Duodenal mucosa (tissue), 2 donors: ENCODE data around the gene SLC47A1.

ENCODE experiments used
- H3K27ac ChIP-seq: one replicate; pipeline ENCODE4 v1.7.0; 2013; ENCODE audit warnings: low read depth, low read length
- H3K27me3 ChIP-seq, 2 donors: one replicate each; pipeline ENCODE4 v1.7.0; 2013; ENCODE audit warnings: low read length in 2 of 2, control low read depth in 1 of 2; ENCODE audit not compliant: insufficient read depth in 2 of 2, control insufficient read depth in 1 of 2
- H3K36me3 ChIP-seq, 2 donors: one replicate each; pipeline ENCODE4 v1.7.0; 2013; ENCODE audit warnings: low read length in 2 of 2, control low read depth in 1 of 2; ENCODE audit not compliant: insufficient read depth in 2 of 2, control insufficient read depth in 1 of 2
- H3K4me1 ChIP-seq, 2 donors: one replicate each; pipeline ENCODE4 v1.7.0; 2013; ENCODE audit warnings: low read length in 2 of 2, control low read depth in 1 of 2; ENCODE audit not compliant: insufficient read depth in 2 of 2, control insufficient read depth in 1 of 2
- H3K4me3 ChIP-seq, 2 donors: one replicate each; pipeline ENCODE4 v1.7.0; 2013; ENCODE audit warnings: low read length in 2 of 2, low read depth in 1 of 2
- H3K9ac ChIP-seq, 2 donors: one replicate each; pipeline ENCODE4 v1.7.0; 2013; ENCODE audit warnings: low read length in 2 of 2, low read depth in 1 of 2
- H3K9me3 ChIP-seq, 2 donors: one replicate each; pipeline ENCODE4 v1.7.0; 2013; ENCODE audit warnings: low read length in 2 of 2, control low read depth in 1 of 2; ENCODE audit not compliant: control insufficient read depth in 1 of 2

The SLC47A1 gene, protein sequence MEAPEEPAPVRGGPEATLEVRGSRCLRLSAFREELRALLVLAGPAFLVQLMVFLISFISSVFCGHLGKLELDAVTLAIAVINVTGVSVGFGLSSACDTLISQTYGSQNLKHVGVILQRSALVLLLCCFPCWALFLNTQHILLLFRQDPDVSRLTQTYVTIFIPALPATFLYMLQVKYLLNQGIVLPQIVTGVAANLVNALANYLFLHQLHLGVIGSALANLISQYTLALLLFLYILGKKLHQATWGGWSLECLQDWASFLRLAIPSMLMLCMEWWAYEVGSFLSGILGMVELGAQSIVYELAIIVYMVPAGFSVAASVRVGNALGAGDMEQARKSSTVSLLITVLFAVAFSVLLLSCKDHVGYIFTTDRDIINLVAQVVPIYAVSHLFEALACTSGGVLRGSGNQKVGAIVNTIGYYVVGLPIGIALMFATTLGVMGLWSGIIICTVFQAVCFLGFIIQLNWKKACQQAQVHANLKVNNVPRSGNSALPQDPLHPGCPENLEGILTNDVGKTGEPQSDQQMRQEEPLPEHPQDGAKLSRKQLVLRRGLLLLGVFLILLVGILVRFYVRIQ

DNA sequence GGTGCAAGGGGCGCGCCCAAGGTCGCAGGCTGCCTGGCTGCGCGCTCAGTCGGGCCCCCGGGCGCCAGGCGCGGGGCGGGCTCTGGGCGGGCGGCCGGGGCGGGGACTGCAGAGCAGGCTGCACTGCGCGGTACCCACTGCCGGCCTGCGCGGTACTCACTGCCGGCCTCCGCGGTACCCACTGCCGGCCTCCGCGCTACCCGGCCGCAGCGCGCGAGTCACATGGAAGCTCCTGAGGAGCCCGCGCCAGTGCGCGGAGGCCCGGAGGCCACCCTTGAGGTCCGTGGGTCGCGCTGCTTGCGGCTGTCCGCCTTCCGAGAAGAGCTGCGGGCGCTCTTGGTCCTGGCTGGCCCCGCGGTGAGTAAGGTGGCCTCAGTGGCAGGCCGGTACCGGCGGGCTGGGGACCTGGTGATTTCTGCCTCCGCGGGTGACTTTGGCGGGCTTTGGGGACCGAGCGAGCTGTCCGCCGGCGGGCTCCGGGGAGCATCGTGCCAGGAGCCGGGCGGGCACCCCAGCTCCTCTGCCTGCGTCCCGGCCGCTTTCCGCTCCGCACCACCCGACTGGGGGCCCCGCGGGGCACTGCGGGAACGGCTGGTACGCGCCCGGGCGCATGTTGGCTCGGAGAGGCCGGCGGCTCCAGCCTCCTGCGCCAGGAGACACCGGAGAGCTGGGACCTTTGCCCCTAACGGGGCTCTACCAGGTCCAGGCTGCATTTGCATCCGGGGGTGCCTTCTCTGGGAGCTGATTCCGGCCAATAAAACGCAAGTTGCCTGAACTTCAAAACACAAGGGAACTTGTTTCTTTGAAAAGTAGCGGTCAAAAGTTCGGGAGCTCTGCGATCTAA lies at the start of gene SLC47A1:
TSS of gene SLC47A1 (plus strand) at position 137 of the 844 bp plus-strand sequence. CDS start at position 223, 86 bp downstream.
- Histone ChIP-seq H3K9me3 (no peaks in the 10 kb centered on the region), H3K27ac (peak within 1 kb of the TSS; percentile 56), H3K36me3 (no peaks in the 10 kb centered on the region), H3K9ac (no peak within 1 kb of the TSS), H3K27me3 (peaks cover 15 to 27% of the 10 kb centered on the region in 2 donors), H3K4me3 (peak within 1 kb of the TSS; percentile 50 to 59), H3K4me1 (peaks cover 6 to 16% of the 10 kb centered on the region in 2 donors)

DNA sequence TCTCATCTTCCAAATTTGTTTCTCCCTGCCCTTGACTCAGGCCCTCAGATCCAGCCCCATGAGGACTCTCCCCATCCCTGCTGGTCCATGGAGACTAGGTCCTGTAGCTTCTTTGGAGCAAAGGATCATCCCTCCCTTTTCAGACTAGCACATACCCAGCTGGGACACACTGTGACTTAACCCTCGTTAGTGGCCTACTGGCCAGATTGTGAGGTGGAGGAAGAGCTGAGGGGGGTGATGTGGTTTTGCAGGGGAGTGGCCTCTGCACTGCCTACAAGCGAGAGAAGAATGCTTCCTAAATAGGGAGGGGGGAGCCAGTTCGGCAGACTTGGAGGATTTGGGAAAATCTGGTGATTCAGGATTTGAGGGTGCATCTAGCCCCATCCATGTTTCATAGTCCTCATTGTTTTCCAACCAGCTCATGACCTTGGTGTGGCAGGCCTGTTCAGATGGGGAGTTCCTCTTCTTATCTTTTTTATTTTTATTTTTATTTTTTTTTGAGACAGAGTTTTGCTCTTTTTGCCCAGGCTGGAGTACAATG lies 47.8 kb upstream of the SLC47A1 start:
- Histone ChIP-seq H3K9me3 (no peaks in the 10 kb centered on the region), H3K27ac (no peak overlapping the region), H3K9ac (no peak overlapping the region), H3K36me3 (no peaks in the 10 kb centered on the region), H3K27me3 (no peaks in the 10 kb centered on the region), H3K4me3 (no peak overlapping the region), H3K4me1 (peaks cover 0 to 7% of the 10 kb centered on the region in 2 donors)

DNA sequence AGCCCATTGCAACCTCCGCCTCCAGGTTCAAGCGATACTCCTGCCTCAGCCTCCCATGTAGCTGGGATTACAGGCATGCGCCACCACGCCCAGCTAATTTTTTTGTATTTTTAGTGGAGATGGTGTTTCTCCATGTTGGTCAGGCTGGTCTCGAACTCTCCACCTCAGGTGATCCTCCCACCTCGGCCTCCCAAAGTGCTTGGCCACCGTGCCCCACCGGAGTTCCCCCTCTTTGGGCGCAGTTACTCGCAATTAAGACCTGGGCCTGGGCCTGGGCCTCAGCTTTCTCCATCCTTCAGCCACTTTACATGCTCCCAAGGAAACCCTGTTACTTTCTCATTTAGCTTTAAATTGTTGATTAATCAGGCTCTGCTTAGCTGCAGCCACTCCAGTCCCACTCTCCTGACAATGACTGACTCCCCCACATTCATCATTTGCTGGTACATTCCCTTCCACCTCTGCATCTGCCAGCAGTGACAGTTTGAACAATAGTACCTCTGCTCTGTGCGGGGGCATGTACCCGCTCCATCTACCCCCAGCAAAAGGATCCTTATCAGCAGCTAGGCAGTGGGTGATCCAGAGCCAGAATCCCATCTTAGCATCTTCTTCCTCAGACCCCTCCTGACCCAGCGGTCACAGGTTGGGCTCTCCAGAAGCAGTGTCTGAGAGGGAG lies 47.2 kb upstream of the SLC47A1 start:
- H3K36me3 ChIP-seq: no peaks in the 10 kb centered on the region
- peaks cover 0 to 7% of the 10 kb centered on the region in 2 donors for H3K4me1 ChIP-seq
- no peak overlapping the region for H3K4me3 ChIP-seq
- no peaks in the 10 kb centered on the region for H3K9me3 ChIP-seq
- H3K9ac ChIP-seq: no peak overlapping the region
- no peaks in the 10 kb centered on the region for H3K27me3 ChIP-seq
- H3K27ac ChIP-seq: no peak overlapping the region

DNA sequence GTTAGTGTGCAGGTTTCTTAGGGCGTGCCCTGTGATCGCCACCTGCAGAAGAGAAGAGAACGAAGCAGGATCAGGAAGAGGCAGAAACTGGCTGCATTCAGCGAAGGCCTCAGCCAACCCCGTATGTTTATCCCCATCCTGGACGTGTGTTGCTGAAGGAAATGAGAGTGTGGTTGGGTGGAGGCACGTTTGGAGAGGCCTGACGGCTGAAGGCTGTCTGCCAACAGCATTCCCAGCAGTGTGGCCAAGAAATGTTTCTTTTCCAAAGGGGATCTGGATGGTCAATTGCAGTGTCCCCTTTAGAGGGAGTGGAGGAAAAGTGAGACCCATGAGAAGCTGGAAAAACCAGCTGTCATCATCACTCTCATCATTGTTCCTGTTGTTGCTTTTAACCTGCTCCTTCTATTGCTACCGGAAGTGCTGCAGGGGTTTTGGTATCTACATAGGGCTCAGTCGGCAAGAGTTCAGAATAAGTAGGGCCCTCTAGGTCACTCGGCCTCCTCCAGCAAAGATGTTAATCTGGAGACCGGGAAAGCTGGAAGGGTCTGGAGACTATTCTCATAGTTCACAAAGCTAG lies 46.5 kb upstream of the SLC47A1 start:
- Histone ChIP-seq H3K9ac (no peak overlapping the region), H3K4me3 (no peak overlapping the region), H3K36me3 (no peaks in the 10 kb centered on the region), H3K4me1 (peaks cover 0 to 7% of the 10 kb centered on the region in 2 donors), H3K27ac (no peak overlapping the region), H3K27me3 (no peaks in the 10 kb centered on the region), H3K9me3 (no peaks in the 10 kb centered on the region)

DNA sequence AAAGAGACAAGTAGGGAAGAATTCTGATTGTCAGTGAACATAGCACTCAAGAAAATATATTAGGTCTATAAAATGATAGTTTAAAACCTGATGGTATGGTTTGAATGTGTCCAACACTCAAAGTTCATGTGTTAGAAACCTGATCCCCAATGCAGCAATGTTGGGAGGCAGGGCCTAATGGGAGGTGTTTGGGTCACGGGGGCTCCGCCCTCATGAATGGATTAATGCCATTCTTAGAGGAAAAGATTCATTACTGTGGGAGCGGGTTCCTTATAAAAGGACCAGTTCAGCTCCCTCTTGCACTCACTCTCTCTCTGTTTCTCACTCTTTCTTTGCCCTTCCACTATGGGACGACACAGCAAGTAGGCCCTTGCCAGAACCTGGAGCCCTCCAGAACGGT lies 41.5 kb upstream of the SLC47A1 start:
- Histone ChIP-seq H3K4me1 (peaks cover 0 to 1% of the 10 kb centered on the region in 2 donors), H3K27ac (no peak overlapping the region), H3K9me3 (no peaks in the 10 kb centered on the region), H3K36me3 (no peaks in the 10 kb centered on the region), H3K9ac (no peak overlapping the region), H3K27me3 (no peaks in the 10 kb centered on the region), H3K4me3 (no peak overlapping the region)

DNA sequence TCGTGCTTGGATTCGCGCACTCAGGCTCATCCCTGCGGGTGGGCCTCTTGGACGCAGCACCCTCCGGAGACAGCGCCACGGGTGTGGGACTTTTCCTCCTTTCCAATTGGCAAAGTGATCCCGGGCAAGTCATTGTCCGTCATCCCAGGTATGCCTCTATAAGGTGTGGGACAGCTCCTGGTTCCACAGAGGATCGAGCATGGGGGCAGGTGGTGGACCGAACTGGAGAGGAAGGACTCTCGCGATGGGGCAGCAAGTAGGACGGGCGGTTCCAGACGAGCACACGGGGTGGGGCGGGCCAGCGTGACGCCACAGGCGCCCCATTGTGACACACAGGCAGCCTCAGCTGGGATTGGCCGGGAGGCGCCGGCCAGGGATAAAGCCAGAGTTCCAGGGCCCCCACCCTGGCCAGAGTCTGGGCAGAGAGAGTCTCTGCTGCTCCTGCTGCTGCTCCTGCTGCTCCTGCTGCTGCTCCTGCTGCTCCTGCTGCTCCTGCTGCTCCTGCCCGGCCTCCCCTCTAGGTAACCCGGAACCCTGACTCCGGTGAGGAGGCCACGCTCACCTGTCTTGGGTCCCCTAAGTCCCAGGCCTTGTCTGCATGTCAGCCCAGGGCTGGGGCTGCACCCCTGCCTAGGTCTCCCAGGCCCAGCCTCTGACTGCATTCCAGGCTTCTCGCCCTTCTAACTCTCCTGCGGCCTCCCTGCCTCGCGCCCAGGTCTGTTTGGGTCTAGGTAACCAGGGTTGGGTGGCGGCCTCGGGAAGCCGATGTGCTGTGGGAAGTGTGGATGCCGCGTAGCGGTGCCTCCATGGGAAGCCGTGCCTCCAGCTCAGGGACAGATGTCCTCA lies 38.5 kb upstream of the SLC47A1 start:
- H3K4me3 ChIP-seq: no peak overlapping the region
- no peaks in the 10 kb centered on the region for H3K9me3 ChIP-seq
- H3K27me3 ChIP-seq: no peaks in the 10 kb centered on the region
- H3K27ac ChIP-seq: no peak overlapping the region
- no peaks in the 10 kb centered on the region for H3K36me3 ChIP-seq
- no peak overlapping the region for H3K9ac ChIP-seq
- no peaks in the 10 kb centered on the region for H3K4me1 ChIP-seq

DNA sequence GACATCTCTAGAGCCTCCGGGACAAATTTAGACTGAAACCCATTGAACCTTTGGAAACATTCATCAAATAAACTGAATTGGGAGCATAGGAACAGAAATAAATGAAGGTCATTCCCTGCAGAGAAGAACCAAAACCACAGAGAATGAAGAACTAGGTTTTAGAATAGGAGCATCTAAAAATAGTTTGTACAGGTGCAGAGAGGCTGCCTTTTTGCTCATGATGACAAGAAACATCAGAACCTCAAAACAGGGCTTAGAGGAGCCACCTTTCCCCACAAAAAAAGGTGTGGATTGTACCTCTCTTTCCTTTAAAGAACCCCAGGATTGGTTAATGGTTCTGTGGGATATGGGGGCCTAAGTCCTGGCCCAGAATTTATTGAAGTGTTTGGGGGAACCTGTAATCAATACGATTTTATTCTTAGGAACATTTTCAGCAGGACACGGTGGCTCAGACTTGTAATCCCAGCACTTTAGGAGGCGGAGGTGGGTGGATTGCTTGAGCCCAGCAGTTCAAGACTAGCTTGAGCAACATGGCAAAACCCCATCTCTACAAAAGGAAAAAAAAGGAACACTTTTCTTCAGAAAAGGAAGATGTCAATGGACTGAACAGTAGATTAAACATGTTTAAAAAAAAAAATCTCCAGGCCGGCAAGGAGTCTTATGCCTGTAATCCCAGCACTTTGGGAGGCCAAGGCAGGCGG lies 37.7 kb upstream of the SLC47A1 start:
- no peaks in the 10 kb centered on the region for H3K36me3 ChIP-seq
- no peak overlapping the region for H3K9ac ChIP-seq
- H3K27ac ChIP-seq: no peak overlapping the region
- H3K9me3 ChIP-seq: no peaks in the 10 kb centered on the region
- H3K4me3 ChIP-seq: no peak overlapping the region
- no peaks in the 10 kb centered on the region for H3K4me1 ChIP-seq
- H3K27me3 ChIP-seq: no peaks in the 10 kb centered on the region

DNA sequence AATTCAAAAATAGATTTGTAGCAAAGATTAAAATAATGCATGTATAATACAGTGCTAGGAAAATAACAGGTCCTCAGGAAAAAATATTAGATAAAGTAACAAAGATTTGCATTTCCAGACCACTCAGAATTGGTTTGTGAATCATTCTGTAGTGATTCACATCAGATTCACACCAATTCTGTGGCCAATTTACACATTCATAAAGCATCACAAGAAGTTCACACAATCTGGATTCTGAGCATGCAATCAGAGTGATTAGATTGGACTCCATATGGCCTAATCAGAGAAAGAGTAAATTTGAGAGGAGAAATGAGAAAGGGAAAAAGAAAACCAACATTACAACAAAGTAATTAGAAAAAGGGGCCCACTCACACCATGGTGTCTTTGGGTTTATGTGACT lies 36.0 kb upstream of the SLC47A1 start:
- H3K36me3 ChIP-seq: no peaks in the 10 kb centered on the region
- no peaks in the 10 kb centered on the region for H3K9me3 ChIP-seq
- no peak overlapping the region for H3K9ac ChIP-seq
- H3K27me3 ChIP-seq: no peaks in the 10 kb centered on the region
- no peak overlapping the region for H3K27ac ChIP-seq
- H3K4me3 ChIP-seq: no peak overlapping the region
- H3K4me1 ChIP-seq: no peaks in the 10 kb centered on the region
